Endothelial cell of umbilical vein (primary cell): ENCODE measurements around the gene FXYD7. TPM values are rescaled to one million over a fixed set of nuclear protein-coding genes. Genes with fewer than 3 reads are reported as not detected.
"Not testable (repeated sequence)": the region's sequence is repeated elsewhere in the genome, so short reads cannot be mapped to it uniquely, and the experiment has no call there.

ENCODE experiments used
- BruUV-seq: library from RNA; stranded (reverse); fragments of 400-500 nt; replicated peaks from 2 replicates; lab custom pipeline; 2021; lab: Mats Ljungman, UMichigan
- CTCF ChIA-PET: fragments of 300-600, 350-600 bp; sonication (Branson Sonifier 250); formaldehyde crosslinking; loops from one replicate; lab custom pipeline; 2021; ENCODE audit warnings: antibody characterized with exemption, inconsistent platforms; lab: Charles Lee
- POLR2A ChIA-PET: fragments of 300-600, 350-600 bp; sonication (Branson Sonifier 250); formaldehyde crosslinking; loops from one replicate; lab custom pipeline; 2021; ENCODE audit warnings: antibody characterized with exemption, inconsistent platforms; lab: Charles Lee
- DNase-seq: peaks from one replicate; pipeline ENCODE4 v3.0.0-alpha.2; 2011; ENCODE audit warnings: low read depth, low spot score
- FAIRE-seq: peaks from 2 replicates; lab custom pipeline; 2011; peaks lifted over from hg19 to GRCh38; lab: Jason Lieb, UNC
- H2AFZ ChIP-seq: 2 replicates; pipeline ENCODE4 v1.6.0; 2012; ENCODE audit warnings: low read depth, low read length, control low read depth, inconsistent platforms
- H3K27ac ChIP-seq: 2 replicates; pipeline ENCODE4 v1.5.1; 2011; ENCODE audit warnings: low read depth, mild to moderate bottlenecking, control low read depth, low read length, moderate library complexity; ENCODE audit not compliant: insufficient read depth
- H3K27me3 ChIP-seq, 2 experiments: 2 replicates each; pipeline versions ENCODE4 v1.6.0 to v1.6.1; 2011; ENCODE audit warnings: low read length in 2 of 2, mixed read lengths in 1 of 2; ENCODE audit not compliant: control insufficient read depth in 2 of 2, insufficient read depth in 2 of 2
- H3K36me3 ChIP-seq, 2 experiments: 2 replicates in 1 of 2; 3 replicates in 1 of 2; pipeline ENCODE4 v1.5.1; 2011; ENCODE audit warnings: low read length in 2 of 2, mild to moderate bottlenecking in 1 of 2, moderate library complexity in 1 of 2; ENCODE audit not compliant: control insufficient read depth in 2 of 2, insufficient read depth in 2 of 2; ENCODE audit errors: extremely low read depth in 1 of 2
- H3K4me1 ChIP-seq: 3 replicates; pipeline ENCODE4 v1.5.1; 2011; ENCODE audit warnings: mild to moderate bottlenecking, low read length; ENCODE audit not compliant: control insufficient read depth, insufficient read depth; ENCODE audit errors: extremely low read depth
- H3K4me2 ChIP-seq: 2 replicates; pipeline ENCODE4 v1.6.1; 2011; ENCODE audit warnings: low read length, control low read depth, mixed read lengths; ENCODE audit not compliant: insufficient read depth
- H3K4me3 ChIP-seq, 3 experiments: fragments of 200-600 bp in 1 of 3; sonication (generic), shearing (Covaris generic) in 1 of 3; replicated peaks in 1 of 3; 2 replicates each; pipeline ENCODE4 v1.5.1; 2011 to 2016; ENCODE audit warnings: control low read depth in 3 of 3, low read length in 3 of 3, mild to moderate bottlenecking in 2 of 3, inconsistent platforms in 1 of 3, low read depth in 1 of 3, moderate library complexity in 1 of 3; ENCODE audit not compliant: insufficient read depth in 1 of 3
- H3K79me2 ChIP-seq: 2 replicates; pipeline ENCODE4 v1.6.0; 2012; ENCODE audit warnings: low read length, inconsistent platforms; ENCODE audit not compliant: control insufficient read depth, insufficient read depth
- H3K9ac ChIP-seq: replicated peaks from 2 replicates; pipeline ENCODE3; 2011; ENCODE audit warnings: low read length, control low read depth; ENCODE audit not compliant: insufficient read depth; ENCODE audit errors: extremely low read depth
- H3K9me1 ChIP-seq: replicated peaks from 3 replicates; pipeline ENCODE4 v1.6.0; 2011; ENCODE audit warnings: mild to moderate bottlenecking, low read length; ENCODE audit not compliant: control insufficient read depth, insufficient read depth; ENCODE audit errors: extremely low read depth
- H3K9me3 ChIP-seq: replicated peaks from 2 replicates; pipeline ENCODE4 v1.5.1; 2012; ENCODE audit warnings: low read length, inconsistent platforms; ENCODE audit not compliant: control insufficient read depth, insufficient read depth
- H4K20me1 ChIP-seq: replicated peaks from 2 replicates; pipeline ENCODE3; 2011; ENCODE audit warnings: mild to moderate bottlenecking, low read length; ENCODE audit not compliant: control insufficient read depth, insufficient read depth; ENCODE audit errors: extremely low read depth
- CTCF ChIP-seq, 2 donors: IDR thresholded peaks; 1 replicate in 1 of 2; 2 replicates in 1 of 2; pipeline ENCODE4 v1.5.1; 2011; ENCODE audit warnings: low read length in 2 of 2, mild to moderate bottlenecking in 2 of 2, moderate library complexity in 2 of 2, control low read depth in 1 of 2, inconsistent platforms in 1 of 2, low read depth in 1 of 2; ENCODE audit not compliant: insufficient read depth in 1 of 2; ENCODE audit errors: extremely low read depth in 1 of 2
- EZH2 ChIP-seq: IDR thresholded peaks from 2 replicates; pipeline ENCODE4 v1.6.1; 2012; ENCODE audit warnings: borderline replicate concordance, low read depth, mild to moderate bottlenecking, moderate library complexity, low read length, inconsistent platforms; ENCODE audit not compliant: severe bottlenecking
- FOS ChIP-seq: IDR thresholded peaks from 2 replicates; pipeline ENCODE4 v1.6.1; 2011; ENCODE audit warnings: mild to moderate bottlenecking, low read length, moderate library complexity, borderline replicate concordance; ENCODE audit not compliant: insufficient read depth
- JUN ChIP-seq: IDR thresholded peaks from 2 replicates; pipeline ENCODE4 v1.6.1; 2011; ENCODE audit warnings: borderline replicate concordance, low read depth; ENCODE audit not compliant: insufficient read length, insufficient read depth
- MAX ChIP-seq: IDR thresholded peaks from 2 replicates; pipeline ENCODE4 v1.6.1; 2011; ENCODE audit not compliant: insufficient read depth, insufficient read length
- MYC ChIP-seq: IDR thresholded peaks from one replicate; pipeline ENCODE4 v1.6.1; 2011; ENCODE audit warnings: mild to moderate bottlenecking, low read depth, low read length
- POLR2A ChIP-seq: IDR thresholded peaks from 2 replicates; pipeline ENCODE4 v1.6.1; 2012; ENCODE audit warnings: low read depth, mild to moderate bottlenecking, control low read depth, low read length
- POLR2AphosphoS5 ChIP-seq: IDR thresholded peaks from 2 replicates; pipeline ENCODE4 v1.6.1; 2012; ENCODE audit warnings: low read depth, mild to moderate bottlenecking, control low read depth, low read length, moderate library complexity; ENCODE audit not compliant: insufficient read depth
- dilution Hi-C: fragments of 300-500 bp; cut with MboI; formaldehyde crosslinking; loops from one replicate; pipeline ENCODE4 v1.15.0; 2019; ENCODE audit warnings: low sequenced_read_pairs; ENCODE audit not compliant: extremely low pct_ligation_motif_present
- intact Hi-C: fragments of 100-400 bp; cut with micrococcal nuclease; formaldehyde crosslinking; loops from one replicate; pipeline ENCODE4 v1.10.0; 2022
- polyA plus RNA-seq, 4 experiments: library from polyadenylated mRNA; depleted of rRNA in 3 of 4; stranded (reverse) in 3 of 4; unstranded in 1 of 4; fragments of >200 nt; gene quantifications; 2 replicates each; pipeline versions ENCODE4 v1.2.1 to v1.2.3, GENCODE V29; 2011 to 2012; ENCODE audit warnings: missing spikeins in 1 of 4
- total RNA-seq: library from RNA; stranded (reverse); gene quantifications from 2 replicates; pipeline ENCODE4 v1.2.3, GENCODE V29; 2021

FXYD7 gene
- total and polyA plus RNA-seq, 2 donors (not counting 3 experiments of a cell fraction or from before 2014, with no cell fraction given) = not detected

GRCh38 chr19:35195830-35196229 lies 52.8 kb downstream of the FXYD7 start:
- Histone ChIP-seq H4K20me1 (no peaks in the 10 kb centered on the region), H3K4me3 (no peak overlapping the region), H3K4me1 (no peaks in the 10 kb centered on the region), H3K27me3 (peaks cover 6 to 17% of the 10 kb centered on the region in 2 experiments), H3K27ac (no peak overlapping the region), H3K9ac (no peak overlapping the region), H3K4me2 (no peak overlapping the region), H2AFZ (no peak overlapping the region), H3K9me3 (no peaks in the 10 kb centered on the region), H3K9me1 (no peaks in the 10 kb centered on the region), H3K79me2 (no peaks in the 10 kb centered on the region), H3K36me3 (no peaks in the 10 kb centered on the region)
- no peak for TF ChIP-seq MYC
- no peak for TF ChIP-seq JUN
- no peak for TF ChIP-seq MAX
- TF ChIP-seq CTCF (IDR thresholded peaks at IDR 0.05; ENCODE audit: extremely low read depth in 1 of 2, insufficient read depth in 1 of 2, low read depth in 1 of 2, low read length in 2 of 2) = no peak
- no peak for TF ChIP-seq POLR2AphosphoS5
- TF ChIP-seq FOS = no peak
- TF ChIP-seq EZH2 = no peak
- no peak for TF ChIP-seq POLR2A
- intact Hi-C loops = no loop called here
- ChIA-PET POLR2A (no interaction called here), CTCF (no interaction called here)
- no peak for DNase-seq
- BruUV-seq = no TSS peak
- FAIRE-seq = no peak
- dilution Hi-C loops = no loop called here

GRCh38 chr19:35196861-35197260 lies 53.8 kb downstream of the FXYD7 start:
- H3K4me2 ChIP-seq, FAIRE-seq, H3K9me1 ChIP-seq, CTCF ChIA-PET, H3K4me3 ChIP-seq, H3K36me3 ChIP-seq, DNase-seq, H3K4me1 ChIP-seq, BruUV-seq, H3K9me3 ChIP-seq, H3K79me2 ChIP-seq, intact Hi-C loops, POLR2A ChIA-PET, H2AFZ ChIP-seq, dilution Hi-C loops, H3K27ac ChIP-seq, H4K20me1 ChIP-seq, H3K9ac ChIP-seq: not testable (repeated sequence)
- H3K27me3 ChIP-seq = peaks cover 3 to 17% of the 10 kb centered on the region in 2 experiments
